NCI-H460 (cell line): ENCODE results near the gene LRFN2. TPM values are rescaled to one million over a fixed set of nuclear protein-coding genes. Genes with fewer than 3 reads are reported as not detected.

ENCODE experiments used
- DNase-seq: peaks from one replicate; pipeline ENCODE4 v3.0.0-alpha.2; 2016; ENCODE audit warnings: low read depth; ENCODE audit errors: extremely low read depth
- total RNA-seq: library from RNA; depleted of rRNA; stranded (reverse); fragments of >200 nt; shearing (Covaris generic); gene quantifications from 2 replicates; pipeline ENCODE4 v1.2.3, GENCODE V29; 2014

Gene LRFN2
- total RNA-seq, 1 experiment from 2014 or later = not detected

GRCh38 chr6:40387127-40387870, 199.9 kb downstream of the LRFN2 start:
- no peak for DNase-seq

DNA sequence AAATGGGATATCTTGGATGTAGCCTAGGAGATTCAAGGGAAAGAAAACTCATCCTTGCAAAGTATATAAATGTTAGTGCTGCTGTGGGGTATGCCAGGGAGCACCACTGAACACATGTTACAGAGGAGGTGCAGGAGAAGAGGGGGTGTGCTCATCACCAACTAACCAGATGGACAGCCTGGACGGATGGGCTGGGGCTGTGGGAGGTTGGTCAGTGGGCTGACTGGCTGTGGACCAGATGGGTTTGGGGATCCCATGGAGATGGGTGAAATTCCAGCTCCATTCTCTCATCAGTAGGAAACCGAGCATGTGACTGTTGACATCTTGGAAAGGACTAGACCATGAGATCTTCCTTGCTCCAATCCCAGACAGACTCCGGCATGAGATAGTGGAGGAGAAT, 201.0 kb downstream of the LRFN2 start:
- DNase-seq = no peak

GRCh38 chr6:40383348-40384115, 203.6 kb downstream of the LRFN2 start:
- DNase-seq = no peak

GRCh38 chr6:40380271-40380670, 206.9 kb downstream of the LRFN2 start:
- no peak for DNase-seq

GRCh38 chr6:40379811-40380210, 207.4 kb downstream of the LRFN2 start:
- DNase-seq = no peak

GRCh38 chr6:40378725-40379074, 208.5 kb downstream of the LRFN2 start:
- no peak for DNase-seq

- DNase-seq = no peak
These were observed 209.0 kb downstream of the LRFN2 start for GRCh38 chr6:40378071-40378724.

DNA sequence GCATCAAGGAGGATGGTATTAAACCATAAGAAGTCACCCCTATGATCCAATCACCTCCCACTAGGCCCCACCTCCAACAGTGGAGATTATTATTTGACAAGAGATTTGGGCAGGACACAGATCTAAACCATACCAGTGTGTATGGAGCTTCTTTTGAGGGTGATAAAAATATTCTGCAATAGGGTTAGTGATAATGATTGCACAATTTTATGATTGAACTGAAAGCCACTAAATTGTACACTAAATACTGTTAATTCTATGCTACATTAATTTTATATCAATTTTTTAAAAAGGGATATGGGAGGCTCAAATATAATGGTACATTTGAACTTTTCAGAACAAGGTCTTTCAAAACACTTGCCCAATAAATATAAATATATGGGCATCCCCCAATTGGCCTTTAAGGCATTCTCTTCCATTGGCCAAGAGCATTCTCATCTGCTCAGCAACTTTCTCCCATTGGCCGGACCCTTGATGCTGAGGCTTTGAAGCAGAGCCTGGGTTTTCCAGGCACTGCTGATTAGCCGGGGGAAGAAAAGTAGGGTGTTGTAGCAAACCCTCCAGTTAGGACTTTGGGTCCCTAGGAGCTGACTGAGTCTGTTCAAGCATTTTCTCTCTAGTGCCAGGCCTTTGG, 209.9 kb downstream of the LRFN2 start:
- DNase-seq = no peak

- no peak for DNase-seq
These were observed 211.0 kb downstream of the LRFN2 start for GRCh38 chr6:40376113-40376650.

- DNase-seq = no peak
These were observed 213.9 kb downstream of the LRFN2 start for GRCh38 chr6:40373267-40373666.

- no peak for DNase-seq
These were observed 215.5 kb downstream of the LRFN2 start for GRCh38 chr6:40371621-40372020.

GRCh38 chr6:40371095-40371494, 216.1 kb downstream of the LRFN2 start:
- no peak for DNase-seq

GRCh38 chr6:40369891-40370290, 217.3 kb downstream of the LRFN2 start:
- DNase-seq = no peak

DNA sequence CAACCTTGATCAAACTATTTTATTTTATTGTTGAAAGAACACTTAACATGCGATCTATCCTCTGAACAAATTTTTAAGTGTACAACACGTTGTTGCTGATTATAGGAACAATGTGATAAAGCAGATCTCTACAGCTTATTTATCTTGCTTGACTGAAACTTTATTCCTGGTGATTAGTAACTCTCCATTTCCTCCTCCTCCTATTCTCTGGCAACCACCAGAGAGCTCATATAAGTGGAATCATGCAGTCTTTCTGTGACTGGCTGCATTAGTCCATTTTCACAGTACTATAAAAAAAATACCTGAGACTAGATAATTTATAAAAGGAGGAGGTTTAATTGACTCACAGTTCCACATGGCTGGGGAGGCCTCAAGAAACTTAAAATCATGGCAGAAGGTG, 218.1 kb downstream of the LRFN2 start:
- no peak for DNase-seq

- DNase-seq = no peak
These were observed 224.3 kb downstream of the LRFN2 start for GRCh38 chr6:40362859-40363258.

DNA sequence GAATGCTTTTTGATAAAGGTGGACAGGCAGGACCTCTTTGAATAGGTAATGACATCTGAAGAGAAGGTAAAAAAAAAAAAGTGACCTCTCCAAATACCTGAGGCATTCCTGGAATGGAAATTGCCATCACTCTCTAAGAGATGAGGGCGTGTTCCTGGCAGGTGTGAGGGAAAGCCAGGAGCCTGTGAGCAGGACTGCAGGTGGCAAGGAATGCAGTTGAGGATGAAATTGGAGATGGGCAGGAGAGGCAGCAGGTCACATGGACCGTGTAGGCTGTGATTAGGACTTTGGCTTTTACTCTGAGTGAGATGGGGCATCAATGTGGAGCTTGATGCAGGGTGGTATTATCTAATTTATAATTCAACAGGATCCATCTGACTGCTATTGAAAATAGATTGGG, 227.4 kb downstream of the LRFN2 start:
- DNase-seq = no peak

GRCh38 chr6:40358473-40359460, 228.4 kb downstream of the LRFN2 start:
- no peak for DNase-seq

DNA sequence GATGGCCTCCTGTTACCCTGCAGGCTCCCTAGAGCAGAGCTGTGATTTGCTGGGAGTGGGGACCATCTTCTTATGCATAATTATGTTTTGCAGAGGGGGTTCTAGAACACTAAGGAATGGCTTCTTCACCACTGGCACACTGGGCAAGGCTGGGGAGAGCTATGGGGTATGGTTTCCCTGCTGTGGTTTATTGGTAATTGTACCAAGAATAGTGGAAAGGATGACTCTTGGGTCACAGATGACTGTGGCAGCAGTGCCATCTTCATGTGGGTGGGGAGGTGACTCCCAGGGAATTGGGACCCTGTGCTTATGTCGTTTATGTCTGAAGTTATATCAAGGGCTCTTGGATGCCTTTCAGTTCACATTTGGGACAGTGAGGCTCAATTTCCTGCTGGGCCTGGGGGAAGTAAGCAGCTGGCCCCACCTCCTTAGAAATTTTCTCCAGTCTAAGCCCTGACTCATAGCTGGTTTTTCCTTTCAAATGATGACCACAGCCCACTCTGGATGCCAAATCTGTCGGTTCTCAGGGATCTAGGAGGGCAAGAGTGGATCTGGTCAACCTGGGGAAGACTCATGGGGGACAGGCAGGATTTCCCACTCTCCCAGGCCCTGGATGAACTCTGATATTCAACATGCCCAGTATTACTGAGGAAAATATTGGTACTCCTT, 230.8 kb downstream of the LRFN2 start:
- DNase-seq = no peak

DNA sequence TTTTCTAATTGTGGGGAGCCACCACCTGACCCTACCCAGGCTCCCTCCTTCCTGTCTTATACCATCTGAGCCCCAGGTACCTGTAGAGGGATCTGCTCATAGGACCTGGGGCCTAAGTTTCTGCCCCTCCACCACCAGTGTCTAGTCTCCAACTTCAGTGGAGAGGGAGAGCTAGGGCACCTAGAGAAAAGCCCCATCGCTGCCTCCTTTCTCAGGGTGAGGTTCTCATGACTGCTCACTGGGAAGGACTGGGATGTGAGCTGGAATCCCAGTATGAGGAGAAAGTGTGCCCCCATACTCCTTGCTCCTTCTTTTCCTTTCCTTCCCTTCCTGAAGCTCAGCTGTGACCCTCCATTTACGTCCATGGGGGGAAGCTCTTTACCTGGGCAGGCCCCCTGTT, 231.6 kb downstream of the LRFN2 start:
- DNase-seq = no peak
